ENCODE measurements around the gene DNAJC16.
A peak's percentile ranks its signal among the peaks of the same experiment; 100 is the strongest.
"Not testable (repeated sequence)": the region's sequence is repeated elsewhere in the genome, so short reads cannot be mapped to it uniquely, and the experiment has no call there.

Gene DNAJC16

DNA sequence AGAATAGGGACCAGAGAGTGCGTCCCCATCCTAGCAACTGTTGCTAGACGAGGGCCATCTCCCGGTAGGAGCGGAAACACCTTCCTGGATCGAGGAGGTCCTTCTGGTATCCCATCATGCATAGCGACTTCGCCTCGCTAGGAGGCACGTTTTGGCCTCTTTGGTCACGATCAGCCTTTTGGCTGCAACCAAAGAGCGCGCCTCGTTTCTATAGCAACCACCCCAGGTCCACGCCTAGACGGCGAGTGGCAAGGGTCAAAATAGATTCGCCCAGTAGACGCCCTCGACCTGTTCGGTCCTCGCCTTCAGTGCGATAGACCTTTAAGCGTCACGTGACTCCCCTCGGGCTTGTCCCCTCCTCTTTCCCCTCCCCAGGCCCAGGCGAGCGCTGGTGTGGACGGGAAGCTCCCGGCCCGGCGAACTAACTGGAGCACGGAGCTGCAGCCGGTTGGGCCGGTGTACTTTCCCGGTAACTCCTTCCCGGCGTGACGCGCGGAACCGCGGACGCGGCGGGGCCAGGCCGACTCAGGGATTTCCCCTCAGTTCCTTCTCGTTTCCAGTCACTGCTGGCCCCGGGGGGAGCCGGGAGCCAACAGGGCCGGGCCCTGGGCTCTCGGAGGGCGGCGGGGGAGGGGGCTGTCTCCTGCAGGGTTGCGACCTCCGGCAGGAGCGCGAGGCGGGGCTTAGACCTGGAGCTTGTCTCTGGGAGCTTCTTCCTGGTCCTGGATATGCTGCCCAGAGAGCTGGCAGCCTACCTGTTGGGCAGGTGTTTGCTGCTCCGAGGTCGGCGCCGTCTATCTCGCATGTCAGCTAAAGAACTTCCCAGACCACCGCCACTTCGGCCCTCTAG is at the start of gene DNAJC16:
TSS of gene DNAJC16 (plus strand) at position 359 of the 850 bp plus-strand sequence. CDS start 2,258 bp downstream, outside the sequence.
- peak; percentile 100 for DNase-seq (ENCODE audit: low read depth)

DNA sequence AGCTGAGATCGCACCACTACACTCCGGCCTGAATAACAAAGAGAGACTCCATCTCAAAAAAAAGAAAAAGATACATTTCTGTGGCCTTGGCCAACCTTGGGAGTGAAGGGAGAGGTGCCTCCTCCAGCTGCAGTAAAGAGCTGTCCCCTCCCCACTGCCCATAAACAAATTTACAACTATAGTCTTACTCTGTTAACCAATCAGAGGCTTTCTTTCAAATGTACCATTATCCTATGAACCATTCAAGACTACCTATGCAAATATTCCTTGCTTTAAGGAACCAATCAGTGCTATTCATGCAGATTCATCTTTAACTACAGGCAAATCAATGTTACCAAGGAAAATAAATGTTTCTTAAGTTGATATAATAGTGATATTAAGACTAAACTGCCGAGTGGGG is 49.7 kb upstream of the DNAJC16 start:
- no peak for DNase-seq (ENCODE audit: low read depth)

DNA sequence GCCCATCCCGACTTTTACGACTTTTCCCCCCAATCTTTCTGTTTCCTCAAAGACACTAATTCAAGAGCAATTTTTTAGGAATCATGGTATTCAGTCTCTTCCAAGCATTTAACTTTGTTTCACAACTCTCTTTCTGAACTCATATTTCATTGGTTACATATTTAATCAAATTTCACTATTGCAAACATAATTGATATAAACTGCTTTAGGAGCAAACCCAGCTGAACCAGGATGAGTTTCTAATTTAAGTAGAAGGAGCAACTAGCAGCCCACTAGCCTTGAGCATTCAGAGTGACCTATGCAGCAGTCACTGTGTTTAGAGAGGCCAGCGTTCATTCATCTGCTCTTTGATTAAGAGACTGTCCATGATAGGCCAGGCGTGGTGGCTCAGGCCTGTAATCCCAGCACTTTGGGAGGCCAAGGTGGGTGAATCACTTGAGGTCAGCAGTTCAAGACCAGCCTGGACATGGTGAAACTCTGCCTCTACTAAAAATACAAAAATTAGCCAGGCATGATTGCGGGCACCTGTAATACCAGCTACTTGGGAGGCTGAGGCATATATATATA is 48.9 kb upstream of the DNAJC16 start:
- no peak for DNase-seq (ENCODE audit: low read depth)

- DNase-seq (ENCODE audit: low read depth), result no peak
Observed at GRCh38 chr1:15479654-15480347, 46.8 kb upstream of the DNAJC16 start.

GRCh38 chr1:15482455-15482854 is 44.2 kb upstream of the DNAJC16 start:
- not testable (repeated sequence) for DNase-seq (ENCODE audit: low read depth)

- DNase-seq (ENCODE audit: low read depth), result not testable (repeated sequence)
Observed at GRCh38 chr1:15482983-15483543, 43.6 kb upstream of the DNAJC16 start.

- DNase-seq (ENCODE audit: low read depth), result no peak
Observed at GRCh38 chr1:15483971-15484370, 42.7 kb upstream of the DNAJC16 start.

GRCh38 chr1:15484443-15484842 is 42.2 kb upstream of the DNAJC16 start:
- DNase-seq (ENCODE audit: low read depth), result not testable (repeated sequence)

DNA sequence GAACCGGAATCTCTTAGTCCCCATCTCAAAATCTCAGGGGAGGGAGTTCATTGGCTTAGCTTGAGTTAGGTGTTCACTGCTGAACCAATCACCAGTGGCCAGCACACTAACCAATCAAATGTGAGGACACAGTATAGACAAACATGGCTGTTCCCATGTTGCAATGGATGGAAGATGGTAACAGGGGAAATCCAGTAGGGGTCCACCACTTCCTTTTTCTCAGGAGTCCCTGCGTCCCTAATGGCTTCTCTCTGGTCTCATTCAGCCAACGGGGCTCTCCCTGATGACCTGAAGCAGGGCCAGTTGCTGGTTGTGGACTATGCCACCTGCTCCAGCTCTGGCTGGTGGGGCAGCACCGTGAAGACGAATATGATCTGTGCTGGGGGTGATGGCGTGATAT is 41.0 kb upstream of the DNAJC16 start:
- DNase-seq (ENCODE audit: low read depth), result no peak

GRCh38 chr1:15486844-15487610 is 39.6 kb upstream of the DNAJC16 start:
- not testable (repeated sequence) for DNase-seq (ENCODE audit: low read depth)

DNA sequence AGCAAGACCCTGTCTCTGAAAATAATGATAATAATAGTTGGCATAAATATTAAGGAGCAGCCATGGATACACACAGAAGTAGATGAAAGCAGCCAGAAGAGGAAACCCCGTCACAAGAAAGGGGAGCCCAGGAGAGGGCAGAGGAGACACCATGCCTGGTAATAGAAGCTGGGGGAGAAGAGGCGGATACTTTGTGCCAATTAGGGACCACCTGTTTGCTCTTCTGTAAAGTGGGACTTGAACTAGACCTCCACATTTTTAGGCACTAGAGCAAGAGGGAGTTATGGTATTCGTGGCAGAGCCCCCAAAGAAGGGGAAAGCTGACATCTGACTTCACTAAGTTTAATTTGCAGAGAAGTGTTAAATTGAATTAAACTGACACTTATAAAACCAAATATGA is 38.3 kb upstream of the DNAJC16 start:
- DNase-seq (ENCODE audit: low read depth), result no peak

- no peak for DNase-seq (ENCODE audit: low read depth)
Observed at GRCh38 chr1:15489052-15489736, 37.5 kb upstream of the DNAJC16 start.

DNA sequence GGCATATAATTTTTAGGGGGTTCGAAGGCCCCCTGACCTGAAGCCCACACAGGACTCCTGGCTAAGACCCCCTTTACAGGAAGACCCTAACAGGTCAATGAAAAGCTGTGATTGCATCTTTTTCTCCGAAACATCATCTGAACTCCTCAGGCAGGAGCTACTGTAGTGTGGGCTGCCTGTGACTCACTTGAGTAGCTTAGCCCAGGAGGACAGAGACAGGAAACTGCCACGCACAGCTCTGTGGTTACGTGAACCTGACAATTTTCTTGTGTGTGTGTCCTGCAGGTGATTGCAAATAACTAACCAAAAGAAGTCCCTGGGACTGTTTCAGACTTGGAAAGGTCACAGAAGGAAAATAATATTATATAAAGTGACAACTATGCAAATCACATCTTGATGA is 35.6 kb upstream of the DNAJC16 start:
- not testable (repeated sequence) for DNase-seq (ENCODE audit: low read depth)

GRCh38 chr1:15492596-15492995 is 34.1 kb upstream of the DNAJC16 start:
- DNase-seq (ENCODE audit: low read depth), result no peak

- no peak for DNase-seq (ENCODE audit: low read depth)
Observed at GRCh38 chr1:15493869-15494390, 32.7 kb upstream of the DNAJC16 start.

DNA sequence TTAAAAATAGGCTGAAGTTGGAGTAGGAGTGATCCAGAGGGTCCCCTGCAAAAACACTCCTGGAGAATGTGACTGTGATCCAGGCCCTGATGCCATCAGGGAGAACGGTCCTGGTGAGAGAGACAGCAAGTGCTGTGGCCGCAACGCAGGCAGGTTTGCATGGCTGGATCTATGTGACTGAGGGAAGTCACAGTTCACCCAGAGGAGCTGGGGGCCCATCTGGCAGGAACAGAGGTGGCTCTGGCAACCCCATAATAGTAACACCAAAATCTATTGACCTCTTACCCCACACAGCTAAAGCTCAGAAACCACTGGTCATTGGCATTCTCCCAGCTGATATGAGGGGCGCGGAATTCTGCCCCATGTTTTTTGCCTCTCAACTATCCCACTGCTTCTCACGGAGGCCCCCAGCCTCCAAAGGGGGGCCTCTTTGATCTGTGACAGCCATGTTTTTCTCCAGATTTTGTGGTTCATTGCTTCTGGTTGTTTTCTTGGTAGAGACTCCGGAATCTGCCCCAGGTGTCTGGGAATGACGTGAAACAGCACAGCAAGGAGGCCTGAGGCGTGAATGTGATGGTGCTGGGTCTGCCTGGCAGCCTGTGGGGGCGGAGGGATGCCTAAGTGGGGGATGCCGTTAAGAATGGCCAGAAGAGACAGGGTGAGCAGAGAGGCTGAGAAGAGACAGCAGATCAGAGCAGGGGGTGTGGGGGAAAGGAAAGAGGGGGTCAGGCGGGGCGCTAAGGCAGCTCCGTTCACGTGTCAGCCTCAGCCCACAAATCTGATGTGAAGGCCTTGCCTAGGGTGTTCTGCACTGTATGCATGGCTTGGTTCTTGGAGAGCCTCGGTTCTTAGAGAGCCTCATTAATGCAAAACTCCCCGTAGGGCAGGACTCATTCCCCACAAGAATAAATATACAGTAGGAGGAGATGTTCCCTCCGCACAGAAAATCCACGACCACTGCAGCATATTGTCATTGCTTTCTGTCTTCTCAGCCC is 26.2 kb upstream of the DNAJC16 start:
- DNase-seq (ENCODE audit: low read depth), result no peak

DNA sequence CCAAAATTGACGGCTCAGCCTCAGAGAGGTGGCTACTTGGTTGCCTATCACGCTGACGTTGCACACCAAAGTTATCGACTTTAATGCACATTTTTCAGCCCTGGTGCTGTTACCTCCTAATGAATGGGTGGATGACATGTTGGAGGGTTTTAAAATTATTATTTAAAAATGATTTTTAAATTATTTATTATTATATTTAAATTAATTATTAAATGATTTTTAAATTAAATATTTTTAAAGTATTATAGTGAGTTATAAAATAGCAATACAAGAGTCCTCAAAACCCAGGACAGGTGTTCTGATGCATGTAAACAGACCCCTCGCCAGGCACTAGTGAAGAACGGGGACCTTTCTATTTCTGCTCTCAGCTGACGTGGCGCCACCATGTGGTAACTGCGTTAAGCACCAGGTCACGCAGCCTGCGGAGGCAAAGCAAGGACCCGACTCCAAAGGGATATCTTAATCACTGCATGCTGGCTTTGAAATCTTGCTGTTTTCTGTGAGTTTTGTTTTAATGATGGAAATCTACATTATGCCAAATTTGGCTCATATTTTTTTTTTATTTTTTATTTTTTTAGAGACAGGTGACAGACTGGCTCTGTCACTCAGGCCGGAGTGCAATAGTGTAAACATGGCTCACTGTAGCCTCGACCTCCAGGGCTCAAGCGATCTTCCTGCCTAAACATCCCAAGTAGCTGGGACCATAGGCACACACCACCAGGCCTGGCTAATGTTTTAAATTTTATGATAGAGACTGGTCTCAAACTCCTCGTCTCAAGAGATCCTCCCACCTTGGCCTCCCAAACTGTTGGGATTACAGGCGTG is 25.2 kb upstream of the DNAJC16 start:
- no peak for DNase-seq (ENCODE audit: low read depth)

GRCh38 chr1:15504436-15504835 is 22.2 kb upstream of the DNAJC16 start:
- no peak for DNase-seq (ENCODE audit: low read depth)

GRCh38 chr1:15506831-15507230 is 19.8 kb upstream of the DNAJC16 start:
- no peak for DNase-seq (ENCODE audit: low read depth)
